HepG2 (cell line): ENCODE results near the gene AP1G1. TPM values are rescaled to one million over a fixed set of nuclear protein-coding genes. Genes with fewer than 3 reads are reported as not detected.

Experiments
- ATAC-seq: fragments of 200-7000 bp; cut with Tn5 transposase; 3 replicates; pipeline ENCODE4 v1.9.1; 2020; ENCODE audit warnings: mild to moderate bottlenecking, moderate library complexity
- BruUV-seq: library from RNA; stranded (reverse); fragments of 400-500 nt; replicated peaks from 2 replicates; lab custom pipeline; 2021; lab: Mats Ljungman, UMichigan
- CTCF ChIA-PET: fragments of 300-600 bp; formaldehyde crosslinking; extraction: SDS; loops from one replicate; lab custom pipeline; 2021; ENCODE audit warnings: low total read pairs, inconsistent platforms, low intra/inter-chr PET ratio; lab: Yijun Ruan, JAX
- POLR2A ChIA-PET: fragments of 350-600 bp; sonication (Branson Sonifier 250); formaldehyde crosslinking; loops from one replicate; lab custom pipeline; 2020; ENCODE audit warnings: antibody characterized with exemption, inconsistent platforms; lab: Yijun Ruan, JAX
- DNase-seq: peaks from one replicate; pipeline ENCODE4 v3.0.0-alpha.2; 2015; ENCODE audit warnings: low spot score
- FAIRE-seq: peaks from 3 replicates; lab custom pipeline; 2011; peaks lifted over from hg19 to GRCh38; lab: Jason Lieb, UNC
- H2AFZ ChIP-seq: one replicate; pipeline ENCODE4 v1.6.1; 2011; ENCODE audit warnings: low read length, inconsistent platforms
- H3K27ac ChIP-seq: fragments of 300-600 bp; 3 replicates; pipeline ENCODE4 v1.8.0; 2011; ENCODE audit warnings: mixed run types, mild to moderate bottlenecking, mixed read lengths, low read length, inconsistent platforms; ENCODE audit not compliant: insufficient read depth; ENCODE audit errors: extremely low read length
- H3K27me3 ChIP-seq, 2 experiments: fragments of 200-600 bp in 1 of 2; 2 replicates in 1 of 2; 3 replicates in 1 of 2; pipeline versions ENCODE4 v1.6.0 to v1.8.0; 2011; ENCODE audit warnings: low read length in 2 of 2, mild to moderate bottlenecking in 2 of 2, moderate library complexity in 2 of 2, inconsistent platforms in 1 of 2; ENCODE audit not compliant: insufficient read depth in 2 of 2, control insufficient read depth in 1 of 2
- H3K36me3 ChIP-seq, 2 experiments: fragments of 200-600 bp in 1 of 2; replicated peaks in 1 of 2; 2 replicates in 1 of 2; 3 replicates in 1 of 2; pipeline versions ENCODE4 v1.5.1 to v1.8.0; 2011; ENCODE audit warnings: low read length in 2 of 2, inconsistent platforms in 1 of 2; ENCODE audit not compliant: insufficient read depth in 2 of 2, control insufficient read depth in 1 of 2
- H3K4me1 ChIP-seq: 2 replicates; pipeline ENCODE4 v1.5.1; 2012; ENCODE audit warnings: low read length, inconsistent platforms; ENCODE audit not compliant: insufficient read depth
- H3K4me2 ChIP-seq: 2 replicates; pipeline ENCODE4 v1.6.0; 2011; ENCODE audit warnings: low read depth, low read length, inconsistent platforms
- H3K4me3 ChIP-seq, 3 experiments: fragments of 200-600 bp in 1 of 3; sonication (generic), shearing (Covaris generic) in 1 of 3; replicated peaks in 1 of 3; 2 replicates each; pipeline ENCODE4 v1.5.1; 2011 to 2016; ENCODE audit warnings: low read length in 3 of 3, inconsistent platforms in 2 of 3, low read depth in 2 of 3, mild to moderate bottlenecking in 2 of 3, control low read depth in 1 of 3, mixed read lengths in 1 of 3; ENCODE audit not compliant: insufficient read depth in 1 of 3
- H3K79me2 ChIP-seq: one replicate; pipeline ENCODE4 v1.6.1; 2011; ENCODE audit warnings: low read length, inconsistent platforms; ENCODE audit not compliant: insufficient read depth
- H3K9ac ChIP-seq: 2 replicates; pipeline ENCODE4 v1.6.0; 2011; ENCODE audit warnings: mild to moderate bottlenecking, low read depth, low read length, inconsistent platforms; ENCODE audit not compliant: insufficient read depth
- H3K9me3 ChIP-seq: 2 replicates; pipeline ENCODE4 v1.5.1; 2012; ENCODE audit warnings: mild to moderate bottlenecking, low read length
- H4K20me1 ChIP-seq: 2 replicates; pipeline ENCODE4 v1.6.0; 2011; ENCODE audit warnings: inconsistent platforms, mild to moderate bottlenecking, low read length, moderate library complexity; ENCODE audit not compliant: insufficient read depth
- NFE2L1 ChIP-seq: sonication (generic); formaldehyde crosslinking; IDR thresholded peaks from 2 replicates; pipeline ENCODE4 v1.4.0; 2020; ENCODE audit warnings: missing genetic modification reagents, mild to moderate bottlenecking, borderline replicate concordance
- NRL ChIP-seq: sonication (generic); formaldehyde crosslinking; IDR thresholded peaks from 2 replicates; pipeline ENCODE4 v1.5.0; 2020; ENCODE audit warnings: missing genetic modification reagents, mild to moderate bottlenecking, moderate library complexity, borderline replicate concordance
- RORA ChIP-seq: sonication (generic); formaldehyde crosslinking; IDR thresholded peaks from 2 replicates; pipeline ENCODE4 v1.5.0; 2020; ENCODE audit warnings: mild to moderate bottlenecking, missing genetic modification reagents, moderate library complexity
- SNRNP70 ChIP-seq: fragments of 200-400 bp; formaldehyde crosslinking; IDR thresholded peaks from 2 replicates; pipeline ENCODE4 v1.6.1; 2017; ENCODE audit warnings: mild to moderate bottlenecking, low read depth, low read length, moderate library complexity
- ZC3H4 ChIP-seq: sonication (generic); formaldehyde crosslinking; IDR thresholded peaks from 2 replicates; pipeline ENCODE4 v1.4.0; 2020; ENCODE audit warnings: missing genetic modification reagents, borderline replicate concordance
- ZNF235 ChIP-seq: sonication (generic); formaldehyde crosslinking; IDR thresholded peaks from 2 replicates; pipeline ENCODE4 v1.8.1; 2023; ENCODE audit warnings: mild to moderate bottlenecking, missing genetic modification reagents, borderline replicate concordance
- ZNF3 ChIP-seq: IDR thresholded peaks from 2 replicates; pipeline ENCODE4 v1.7.0; 2017; ENCODE audit warnings: inconsistent platforms
- ZNF343 ChIP-seq: sonication (generic); formaldehyde crosslinking; IDR thresholded peaks from 2 replicates; pipeline ENCODE4 v1.4.0; 2020; ENCODE audit warnings: mild to moderate bottlenecking, missing genetic modification reagents
- ZNF451 ChIP-seq: sonication (generic); formaldehyde crosslinking; IDR thresholded peaks from 2 replicates; pipeline ENCODE4 v1.5.0; 2020; ENCODE audit warnings: mild to moderate bottlenecking, missing genetic modification reagents
- ZNF558 ChIP-seq: sonication (generic); formaldehyde crosslinking; IDR thresholded peaks from 2 replicates; pipeline ENCODE4 v1.9.0; 2022; ENCODE audit warnings: mild to moderate bottlenecking, missing genetic modification reagents, borderline replicate concordance
- ZNF816 ChIP-seq: sonication (generic); formaldehyde crosslinking; IDR thresholded peaks from 2 replicates; pipeline ENCODE4 v1.8.0; 2022; ENCODE audit warnings: missing genetic modification reagents, mild to moderate bottlenecking, borderline replicate concordance
- ZNF850 ChIP-seq: sonication (generic); formaldehyde crosslinking; conservative IDR thresholded peaks from 2 replicates; pipeline ENCODE4 v1.9.0; 2021; ENCODE audit warnings: mild to moderate bottlenecking, missing genetic modification reagents
- ZSCAN30 ChIP-seq: sonication (generic); formaldehyde crosslinking; IDR thresholded peaks from 2 replicates; pipeline ENCODE4 v1.5.0; 2020; ENCODE audit warnings: mild to moderate bottlenecking, missing genetic modification reagents
- WGBS: methylation state at CpG from one replicate; pipeline ENCODE4 v1.1.6; 2017; ENCODE audit warnings: low lambda C conversion rate; 5-methylcytosine and 5-hydroxymethylcytosine counted together
- in situ Hi-C: cut with HindIII; loops from 2 replicates; pipeline ENCODE4 v1.10.0; 2017; ENCODE audit warnings: low pct_unique_long_range_greater_than_20kb; ENCODE audit not compliant: extremely low pct_ligation_motif_present
- intact Hi-C: fragments of 100-400 bp; cut with micrococcal nuclease; formaldehyde crosslinking; loops from one replicate; pipeline ENCODE4 v1.10.0; 2022; ENCODE audit not compliant: unreplicated experiment
- polyA plus RNA-seq, 8 experiments: library from polyadenylated mRNA; depleted of rRNA in 3 of 8; stranded (reverse) in 7 of 8; unstranded in 1 of 8; fragments of >200 nt; fragmentation: Illumina TruSeq in 4 of 8; extraction: Trizol in 4 of 8; gene quantifications; 2 replicates each; pipeline versions ENCODE4 v1.2.1 to v1.2.3, GENCODE V29; 2011 to 2016; ENCODE audit warnings: low read depth in 4 of 8, missing spikeins in 1 of 8, mixed read lengths in 1 of 8; ENCODE audit not compliant: insufficient read depth in 1 of 8
- total RNA-seq, 5 experiments: library from RNA; depleted of rRNA; stranded (reverse); fragments of >200 nt; fragmentation: Illumina TruSeq; extraction: Trizol; gene quantifications; 2 replicates each; pipeline ENCODE4 v1.2.3, GENCODE V29; 2016; ENCODE audit warnings: low read depth in 1 of 5
- TF ChIP-seq, protein P1 (sequence below): IDR thresholded peaks from 2 replicates; pipeline ENCODE4 v1.6.1; 2016; ENCODE audit warnings: mild to moderate bottlenecking
- TF ChIP-seq, protein P2 (sequence below), 2 experiments: sonication (generic) in 1 of 2; formaldehyde crosslinking in 1 of 2; IDR thresholded peaks; 2 replicates each; pipeline versions ENCODE4 v1.5.1 to v1.6.1; 2011 to 2020; ENCODE audit warnings: borderline replicate concordance in 1 of 2, low read depth in 1 of 2, low read length in 1 of 2, mild to moderate bottlenecking in 1 of 2, missing genetic modification reagents in 1 of 2, moderate library complexity in 1 of 2
- TF ChIP-seq, protein P3 (sequence below): sonication (generic); formaldehyde crosslinking; IDR thresholded peaks from 2 replicates; pipeline ENCODE4 v1.5.0; 2020; ENCODE audit warnings: missing genetic modification reagents
- TF ChIP-seq, protein P4 (sequence below): sonication (generic); formaldehyde crosslinking; IDR thresholded peaks from 2 replicates; pipeline ENCODE4 v1.4.0; 2020; ENCODE audit warnings: missing genetic modification reagents, borderline replicate concordance

AP1G1 gene
- total and polyA plus RNA-seq, 2 of the 13 experiments (the other 11 are each of a cell fraction or from before 2014, with no cell fraction given) = 62.2 to 66.2 TPM

DNA sequence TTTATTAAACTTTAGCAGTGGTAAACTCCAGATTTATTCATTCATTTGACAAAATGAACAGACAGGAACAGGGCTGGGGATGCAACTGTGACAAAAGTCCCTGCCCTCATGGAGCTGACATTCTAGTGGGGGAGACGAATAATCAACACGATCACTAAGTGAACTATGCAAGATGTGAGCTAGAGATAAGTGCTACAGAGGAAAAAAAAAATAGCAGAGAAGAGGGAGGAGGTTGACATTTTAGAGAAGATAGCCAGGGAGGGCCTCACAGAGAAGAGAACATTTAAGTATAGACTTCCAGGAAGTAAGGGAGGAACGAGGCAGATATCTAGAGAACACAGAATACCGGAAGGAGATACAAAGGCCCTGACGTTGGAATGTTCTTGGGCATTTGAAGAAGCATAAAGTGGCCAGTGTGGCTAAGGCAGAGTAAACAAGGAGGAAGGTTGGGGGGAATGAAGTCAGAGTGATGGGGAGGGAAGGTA lies 17.9 kb upstream of the AP1G1 start:
- no peak for FAIRE-seq
- H3K4me1 ChIP-seq = no peaks in the 10 kb centered on the region
- 71% methylated on average over 5 of the region's 5 CpGs for WGBS
- no peak overlapping the region for H3K27ac ChIP-seq
- no peak for ATAC-seq
- BruUV-seq = no TSS peak
- CTCF ChIA-PET = no interaction called here
- H2AFZ ChIP-seq = no peak overlapping the region
- no peak overlapping the region for H3K4me2 ChIP-seq
- DNase-seq = no peak
- in situ Hi-C loops (no loop called here), intact Hi-C loops (no loop called here)
- no peak overlapping the region for H3K9ac ChIP-seq
- H3K27me3 ChIP-seq = no peaks in the 10 kb centered on the region
- no peaks in the 10 kb centered on the region for H4K20me1 ChIP-seq
- no peaks in the 10 kb centered on the region for H3K79me2 ChIP-seq
- H3K9me3 ChIP-seq = no peaks in the 10 kb centered on the region
- H3K36me3 ChIP-seq = no peaks in the 10 kb centered on the region
- POLR2A ChIA-PET = interaction anchor here (1.2 kb wide), 1 partner anchor 18 kb away, joined by 5 read pairs; the partner anchor contains the start of gene AP1G1
- TF ChIP-seq ZNF343 (CRISPR knock-in tag) = no peak
- no peak for TF ChIP-seq ZNF558 (CRISPR knock-in tag)
- TF ChIP-seq ZSCAN30 (CRISPR knock-in tag) = no peak
- TF ChIP-seq RORA = no peak
- no peak for TF ChIP-seq ZNF816 (CRISPR knock-in tag)
- TF ChIP-seq ZNF3 = no peak
- no peak for TF ChIP-seq ZC3H4 (CRISPR knock-in tag)
- TF ChIP-seq, protein P1, sequence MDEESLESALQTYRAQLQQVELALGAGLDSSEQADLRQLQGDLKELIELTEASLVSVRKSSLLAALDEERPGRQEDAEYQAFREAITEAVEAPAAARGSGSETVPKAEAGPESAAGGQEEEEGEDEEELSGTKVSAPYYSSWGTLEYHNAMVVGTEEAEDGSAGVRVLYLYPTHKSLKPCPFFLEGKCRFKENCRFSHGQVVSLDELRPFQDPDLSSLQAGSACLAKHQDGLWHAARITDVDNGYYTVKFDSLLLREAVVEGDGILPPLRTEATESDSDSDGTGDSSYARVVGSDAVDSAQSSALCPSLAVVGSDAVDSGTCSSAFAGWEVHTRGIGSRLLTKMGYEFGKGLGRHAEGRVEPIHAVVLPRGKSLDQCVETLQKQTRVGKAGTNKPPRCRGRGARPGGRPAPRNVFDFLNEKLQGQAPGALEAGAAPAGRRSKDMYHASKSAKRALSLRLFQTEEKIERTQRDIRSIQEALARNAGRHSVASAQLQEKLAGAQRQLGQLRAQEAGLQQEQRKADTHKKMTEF (CRISPR knock-in tag) = no peak
- TF ChIP-seq NRL (CRISPR knock-in tag) = no peak
- TF ChIP-seq ZNF850 = no peak
- TF ChIP-seq, protein P2, sequence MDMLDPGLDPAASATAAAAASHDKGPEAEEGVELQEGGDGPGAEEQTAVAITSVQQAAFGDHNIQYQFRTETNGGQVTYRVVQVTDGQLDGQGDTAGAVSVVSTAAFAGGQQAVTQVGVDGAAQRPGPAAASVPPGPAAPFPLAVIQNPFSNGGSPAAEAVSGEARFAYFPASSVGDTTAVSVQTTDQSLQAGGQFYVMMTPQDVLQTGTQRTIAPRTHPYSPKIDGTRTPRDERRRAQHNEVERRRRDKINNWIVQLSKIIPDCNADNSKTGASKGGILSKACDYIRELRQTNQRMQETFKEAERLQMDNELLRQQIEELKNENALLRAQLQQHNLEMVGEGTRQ (IDR thresholded peaks at IDR 0.05; ENCODE audit: low read depth, low read length) = no peak
- TF ChIP-seq, protein P2 (CRISPR knock-in tag; IDR thresholded peaks at IDR 0.05; ENCODE audit: borderline replicate concordance) = no peak
- TF ChIP-seq, protein P3, sequence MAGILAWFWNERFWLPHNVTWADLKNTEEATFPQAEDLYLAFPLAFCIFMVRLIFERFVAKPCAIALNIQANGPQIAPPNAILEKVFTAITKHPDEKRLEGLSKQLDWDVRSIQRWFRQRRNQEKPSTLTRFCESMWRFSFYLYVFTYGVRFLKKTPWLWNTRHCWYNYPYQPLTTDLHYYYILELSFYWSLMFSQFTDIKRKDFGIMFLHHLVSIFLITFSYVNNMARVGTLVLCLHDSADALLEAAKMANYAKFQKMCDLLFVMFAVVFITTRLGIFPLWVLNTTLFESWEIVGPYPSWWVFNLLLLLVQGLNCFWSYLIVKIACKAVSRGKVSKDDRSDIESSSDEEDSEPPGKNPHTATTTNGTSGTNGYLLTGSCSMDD (CRISPR knock-in tag) = no peak
- no peak for TF ChIP-seq ZNF451 (CRISPR knock-in tag)
- TF ChIP-seq NFE2L1 (CRISPR knock-in tag) = no peak
- TF ChIP-seq SNRNP70 = no peak
- no peak for TF ChIP-seq ZNF235 (CRISPR knock-in tag)
- TF ChIP-seq, protein P4, sequence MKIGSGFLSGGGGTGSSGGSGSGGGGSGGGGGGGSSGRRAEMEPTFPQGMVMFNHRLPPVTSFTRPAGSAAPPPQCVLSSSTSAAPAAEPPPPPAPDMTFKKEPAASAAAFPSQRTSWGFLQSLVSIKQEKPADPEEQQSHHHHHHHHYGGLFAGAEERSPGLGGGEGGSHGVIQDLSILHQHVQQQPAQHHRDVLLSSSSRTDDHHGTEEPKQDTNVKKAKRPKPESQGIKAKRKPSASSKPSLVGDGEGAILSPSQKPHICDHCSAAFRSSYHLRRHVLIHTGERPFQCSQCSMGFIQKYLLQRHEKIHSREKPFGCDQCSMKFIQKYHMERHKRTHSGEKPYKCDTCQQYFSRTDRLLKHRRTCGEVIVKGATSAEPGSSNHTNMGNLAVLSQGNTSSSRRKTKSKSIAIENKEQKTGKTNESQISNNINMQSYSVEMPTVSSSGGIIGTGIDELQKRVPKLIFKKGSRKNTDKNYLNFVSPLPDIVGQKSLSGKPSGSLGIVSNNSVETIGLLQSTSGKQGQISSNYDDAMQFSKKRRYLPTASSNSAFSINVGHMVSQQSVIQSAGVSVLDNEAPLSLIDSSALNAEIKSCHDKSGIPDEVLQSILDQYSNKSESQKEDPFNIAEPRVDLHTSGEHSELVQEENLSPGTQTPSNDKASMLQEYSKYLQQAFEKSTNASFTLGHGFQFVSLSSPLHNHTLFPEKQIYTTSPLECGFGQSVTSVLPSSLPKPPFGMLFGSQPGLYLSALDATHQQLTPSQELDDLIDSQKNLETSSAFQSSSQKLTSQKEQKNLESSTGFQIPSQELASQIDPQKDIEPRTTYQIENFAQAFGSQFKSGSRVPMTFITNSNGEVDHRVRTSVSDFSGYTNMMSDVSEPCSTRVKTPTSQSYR (CRISPR knock-in tag) = no peak
- no peak overlapping the region for H3K4me3 ChIP-seq
